Suprapubic skin (tissue), 4 donors: Measurements from ENCODE around the gene ARRDC5. TPM values are rescaled to one million over a fixed set of nuclear protein-coding genes. Genes with fewer than 3 reads are reported as not detected.
A peak's percentile ranks its signal among the peaks of the same experiment; 100 is the strongest.
"Not testable (repeated sequence)": the region's sequence is repeated elsewhere in the genome, so short reads cannot be mapped to it uniquely, and the experiment has no call there.

ENCODE experiments used
- DNase-seq, 2 donors: peaks; one replicate each; pipeline ENCODE4 v3.0.0-alpha.2; 2019; ENCODE audit warnings: low spot score in 2 of 2
- H3K27ac ChIP-seq: fragments of 200-600 bp; sonication (generic); one replicate; pipeline ENCODE4 v1.5.1; 2019
- H3K27me3 ChIP-seq: fragments of 200-600 bp; sonication (generic); one replicate; pipeline ENCODE4 v1.5.1; 2019
- H3K36me3 ChIP-seq: fragments of 200-600 bp; sonication (generic); one replicate; pipeline ENCODE4 v1.5.1; 2019
- H3K4me1 ChIP-seq: fragments of 200-600 bp; sonication (generic); one replicate; pipeline ENCODE4 v1.5.1; 2019
- H3K4me3 ChIP-seq: fragments of 200-600 bp; sonication (generic); one replicate; pipeline ENCODE4 v1.5.1; 2019; ENCODE audit warnings: mild to moderate bottlenecking
- H3K9me3 ChIP-seq: fragments of 200-600 bp; sonication (generic); one replicate; pipeline ENCODE4 v1.5.1; 2019
- EP300 ChIP-seq: sonication (generic); formaldehyde crosslinking; IDR thresholded peaks from one replicate; pipeline ENCODE4 v1.6.1; 2017; ENCODE audit warnings: antibody characterized with exemption
- POLR2A ChIP-seq, 2 donors: fragments of 450-650 bp; IDR thresholded peaks; one replicate each; pipeline ENCODE4 v1.6.1; 2017; ENCODE audit warnings: antibody characterized with exemption in 2 of 2, mild to moderate bottlenecking in 2 of 2, moderate library complexity in 2 of 2
- POLR2AphosphoS5 ChIP-seq, 3 donors: sonication (generic); formaldehyde crosslinking; IDR thresholded peaks; one replicate each; pipeline ENCODE4 v1.6.1; 2017; ENCODE audit warnings: antibody characterized with exemption in 3 of 3
- WGBS: methylation state at CpG from one replicate; pipeline ENCODE4 v1.1.5; 2018; 5-methylcytosine and 5-hydroxymethylcytosine counted together
- total RNA-seq, 4 donors: library from RNA; depleted of rRNA; stranded (reverse); fragments of >200 nt; gene quantifications; one replicate each; pipeline ENCODE4 v1.1.0, GENCODE V29; 2016
- TF ChIP-seq, protein P1 (sequence below), 2 donors: fragments of 200-600 bp in 1 of 2; fragments of 450-650 bp in 1 of 2; sonication (generic) in 1 of 2; IDR thresholded peaks; one replicate each; pipeline ENCODE4 v1.5.1; 2016 to 2019; ENCODE audit warnings: antibody characterized with exemption in 2 of 2, mild to moderate bottlenecking in 1 of 2, moderate library complexity in 1 of 2

The ARRDC5 gene
- total RNA-seq, 4 donors from 2014 or later = 0.48 TPM; not detected in 3

DNA sequence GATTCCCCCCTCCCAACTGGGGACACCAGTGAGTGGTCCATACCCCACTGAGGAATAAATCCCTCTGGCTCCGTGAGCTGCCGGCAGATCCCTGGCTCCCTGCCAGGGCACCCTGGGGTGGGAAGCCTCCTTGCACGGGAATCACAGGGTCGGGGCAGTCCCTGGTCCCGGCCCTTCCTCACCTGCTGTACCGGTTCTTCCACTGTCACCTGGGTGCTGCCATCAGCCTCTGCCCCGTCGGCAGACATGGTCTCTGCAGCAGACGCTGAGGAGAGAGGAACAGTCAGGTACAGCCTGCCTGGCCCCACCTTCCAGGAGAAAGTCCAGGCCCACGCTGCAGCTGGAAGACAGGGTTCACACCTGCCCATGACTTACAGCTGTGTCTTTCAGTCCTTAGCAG lies 41.5 kb downstream of the ARRDC5 start:
- H3K4me1 ChIP-seq = peaks cover 26% of the 10 kb centered on the region
- DNase-seq = no peak
- H3K9me3 ChIP-seq = no peaks in the 10 kb centered on the region
- H3K27ac ChIP-seq = peak overlapping the region; percentile 45
- peak in 1 of 3 donors; percentile 31 for TF ChIP-seq POLR2AphosphoS5 (IDR thresholded peaks at IDR 0.05)
- TF ChIP-seq, protein P1, sequence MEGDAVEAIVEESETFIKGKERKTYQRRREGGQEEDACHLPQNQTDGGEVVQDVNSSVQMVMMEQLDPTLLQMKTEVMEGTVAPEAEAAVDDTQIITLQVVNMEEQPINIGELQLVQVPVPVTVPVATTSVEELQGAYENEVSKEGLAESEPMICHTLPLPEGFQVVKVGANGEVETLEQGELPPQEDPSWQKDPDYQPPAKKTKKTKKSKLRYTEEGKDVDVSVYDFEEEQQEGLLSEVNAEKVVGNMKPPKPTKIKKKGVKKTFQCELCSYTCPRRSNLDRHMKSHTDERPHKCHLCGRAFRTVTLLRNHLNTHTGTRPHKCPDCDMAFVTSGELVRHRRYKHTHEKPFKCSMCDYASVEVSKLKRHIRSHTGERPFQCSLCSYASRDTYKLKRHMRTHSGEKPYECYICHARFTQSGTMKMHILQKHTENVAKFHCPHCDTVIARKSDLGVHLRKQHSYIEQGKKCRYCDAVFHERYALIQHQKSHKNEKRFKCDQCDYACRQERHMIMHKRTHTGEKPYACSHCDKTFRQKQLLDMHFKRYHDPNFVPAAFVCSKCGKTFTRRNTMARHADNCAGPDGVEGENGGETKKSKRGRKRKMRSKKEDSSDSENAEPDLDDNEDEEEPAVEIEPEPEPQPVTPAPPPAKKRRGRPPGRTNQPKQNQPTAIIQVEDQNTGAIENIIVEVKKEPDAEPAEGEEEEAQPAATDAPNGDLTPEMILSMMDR (IDR thresholded peaks at IDR 0.05) = no peak
- no peak for TF ChIP-seq POLR2A (IDR thresholded peaks at IDR 0.05)
- TF ChIP-seq EP300 = no peak
- H3K4me3 ChIP-seq = no peak overlapping the region
- no peaks in the 10 kb centered on the region for H3K27me3 ChIP-seq
- peaks cover 51% of the 10 kb centered on the region for H3K36me3 ChIP-seq
- WGBS = 34% methylated on average over 7 of the region's 10 CpGs

DNA sequence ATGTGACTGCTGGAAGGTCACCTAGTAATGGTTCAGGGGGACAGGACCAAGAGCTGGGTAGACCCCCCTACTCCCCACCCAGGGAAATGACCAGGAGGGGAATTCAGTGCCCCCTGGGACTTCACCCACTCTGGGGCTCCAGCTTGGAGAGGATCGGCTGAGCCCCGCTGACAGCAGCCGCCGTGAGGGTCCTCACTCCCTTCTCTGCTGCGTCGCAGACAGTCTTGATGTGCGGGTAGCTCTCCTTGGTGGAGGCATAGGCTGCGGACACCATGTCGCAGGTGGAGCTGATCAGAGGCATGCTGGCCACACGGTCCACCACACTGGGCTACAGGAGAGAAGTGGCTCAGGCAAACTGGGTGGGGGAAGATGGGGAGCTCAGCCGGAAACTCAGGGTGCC lies 43.0 kb downstream of the ARRDC5 start:
- Histone ChIP-seq H3K27me3 (no peaks in the 10 kb centered on the region), H3K4me1 (peaks cover 24% of the 10 kb centered on the region), H3K9me3 (no peaks in the 10 kb centered on the region), H3K36me3 (peaks cover 65% of the 10 kb centered on the region), H3K4me3 (no peak overlapping the region), H3K27ac (no peak overlapping the region)
- DNase-seq = no peak
- TF ChIP-seq, protein P1 (IDR thresholded peaks at IDR 0.05) = no peak
- TF ChIP-seq EP300 (no peak), POLR2AphosphoS5 (IDR thresholded peaks at IDR 0.05) (no peak), POLR2A (IDR thresholded peaks at IDR 0.05) (no peak)
- 98% methylated on average over 11 of the region's 11 CpGs for WGBS

DNA sequence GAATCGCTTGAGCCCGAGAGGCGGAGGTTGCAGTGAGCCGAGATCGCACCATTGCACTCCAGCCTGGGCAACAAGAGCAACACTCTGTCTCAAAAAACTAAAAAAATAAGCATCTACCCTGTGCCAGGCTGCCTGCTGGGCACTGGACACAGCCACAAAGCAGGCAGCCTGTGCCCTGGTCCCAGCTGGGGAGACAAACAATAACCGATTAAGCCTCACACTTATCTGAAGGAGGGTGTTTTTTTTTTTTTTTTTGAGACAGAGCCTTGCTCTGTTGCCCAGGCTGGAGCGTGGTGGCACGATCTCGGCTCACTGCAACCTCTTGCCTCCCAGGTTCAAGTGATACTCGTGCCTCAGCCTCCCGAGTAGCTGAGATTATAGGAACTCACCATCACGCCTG lies 46.2 kb downstream of the ARRDC5 start:
- not testable (repeated sequence) for H3K4me3 ChIP-seq, DNase-seq, H3K27ac ChIP-seq, H3K9me3 ChIP-seq, H3K27me3 ChIP-seq
- Histone ChIP-seq H3K36me3 (peaks cover 95% of the 10 kb centered on the region), H3K4me1 (peaks cover 12% of the 10 kb centered on the region)
- 92% methylated on average over 12 of the region's 12 CpGs for WGBS

DNA sequence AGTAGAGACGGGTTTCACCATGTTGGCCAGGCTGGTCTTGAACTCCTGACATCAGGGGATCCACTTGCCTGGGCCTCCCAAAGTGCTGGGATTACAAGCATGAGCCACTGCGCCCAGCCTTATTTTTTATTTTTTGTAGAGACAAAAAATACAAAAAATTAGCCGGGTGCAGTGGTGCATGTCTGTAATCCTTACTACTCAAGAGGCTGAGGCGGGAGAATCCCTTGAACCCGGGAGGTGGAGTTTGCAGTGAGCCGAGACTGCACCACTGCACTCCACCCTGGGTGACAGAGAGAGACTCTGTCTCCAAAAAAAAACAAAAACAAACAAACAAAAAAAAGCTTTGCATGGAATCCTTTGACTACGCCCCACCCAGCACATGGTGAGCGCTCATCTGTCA lies 49.2 kb downstream of the ARRDC5 start:
- H3K36me3 ChIP-seq = peaks cover 94% of the 10 kb centered on the region
- WGBS = 90% methylated on average over 8 of the region's 8 CpGs
- not testable (repeated sequence) for H3K4me1 ChIP-seq, H3K27ac ChIP-seq, DNase-seq, H3K27me3 ChIP-seq, H3K9me3 ChIP-seq, H3K4me3 ChIP-seq

DNA sequence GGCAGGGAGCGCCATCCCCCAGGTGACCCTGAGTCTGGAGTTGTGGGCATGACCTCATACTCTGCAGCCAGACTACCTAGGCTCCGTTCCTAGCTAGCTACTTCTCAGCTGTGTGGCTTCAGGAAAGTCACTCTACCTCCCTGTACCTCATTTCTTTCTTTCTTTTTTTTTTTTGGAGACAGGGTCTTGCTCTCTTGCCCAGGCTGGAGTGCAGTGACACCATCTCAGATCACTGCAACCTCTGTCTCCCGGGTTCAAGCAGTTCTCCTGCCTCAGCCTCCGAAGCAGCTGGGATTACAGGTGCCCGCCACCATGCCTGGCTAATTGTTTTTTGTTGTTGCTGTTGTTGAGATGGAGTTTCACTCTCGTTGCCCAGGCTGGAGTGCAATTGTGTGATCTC lies 50.2 kb downstream of the ARRDC5 start:
- no peak for DNase-seq
- 89% methylated on average over 6 of the region's 6 CpGs for WGBS
- H3K9me3 ChIP-seq = no peaks in the 10 kb centered on the region
- no peaks in the 10 kb centered on the region for H3K4me1 ChIP-seq
- no peak overlapping the region for H3K4me3 ChIP-seq
- no peak overlapping the region for H3K27ac ChIP-seq
- H3K27me3 ChIP-seq = no peaks in the 10 kb centered on the region
- H3K36me3 ChIP-seq = peaks cover 94% of the 10 kb centered on the region
- TF ChIP-seq, protein P1 (IDR thresholded peaks at IDR 0.05) = no peak
- TF ChIP-seq EP300 (no peak), POLR2AphosphoS5 (IDR thresholded peaks at IDR 0.05) (no peak), POLR2A (IDR thresholded peaks at IDR 0.05) (no peak)

DNA sequence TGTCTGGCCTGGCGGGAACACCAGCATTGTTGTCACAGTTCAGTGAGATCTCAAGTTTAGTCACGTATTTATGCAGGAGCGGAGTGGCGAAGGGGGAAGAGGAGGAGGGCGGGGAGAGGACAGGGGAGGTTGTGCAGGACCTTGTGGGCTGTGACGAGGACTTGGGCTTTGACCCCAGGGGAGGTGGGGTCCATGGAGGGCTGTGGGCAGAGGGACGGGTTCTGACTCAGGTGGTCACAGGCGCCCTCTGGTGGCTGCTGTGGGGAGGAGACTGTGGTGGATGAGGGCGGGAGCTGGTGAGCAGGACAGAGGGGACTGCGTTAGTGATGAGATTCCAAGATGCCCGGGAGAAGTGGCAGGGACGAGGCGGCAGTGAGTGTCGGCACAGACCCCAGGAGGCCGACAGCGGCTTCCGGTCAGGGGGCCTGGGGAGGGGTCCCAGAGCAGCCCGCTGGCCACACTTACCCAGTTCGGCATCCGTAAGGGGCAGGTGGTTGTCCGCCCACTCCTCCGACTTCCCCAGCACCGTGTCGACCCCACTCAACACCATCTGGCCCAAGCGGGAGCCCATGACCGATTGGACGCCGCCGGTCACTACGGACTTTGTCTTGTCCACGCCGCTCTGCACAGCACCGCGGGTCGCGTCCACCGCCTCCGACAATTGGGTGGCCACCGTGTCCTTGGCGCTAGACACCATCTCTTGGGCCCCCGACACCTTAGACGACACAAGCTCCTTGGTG lies 51.0 kb downstream of the ARRDC5 start:
- peak; percentile 87 for DNase-seq
- Histone ChIP-seq H3K27ac (no peak overlapping the region), H3K36me3 (peaks cover 94% of the 10 kb centered on the region), H3K9me3 (no peaks in the 10 kb centered on the region), H3K4me3 (no peak overlapping the region), H3K27me3 (no peaks in the 10 kb centered on the region), H3K4me1 (no peaks in the 10 kb centered on the region)
- WGBS = 78% methylated on average over 42 of the region's 42 CpGs
- TF ChIP-seq EP300 (no peak), POLR2AphosphoS5 (IDR thresholded peaks at IDR 0.05) (no peak), POLR2A (IDR thresholded peaks at IDR 0.05) (no peak)
- TF ChIP-seq, protein P1 (IDR thresholded peaks at IDR 0.05) = peak; percentile 72 to 79
